HG02981 (cell line): ENCODE results near the gene SYNGR2.

Experiments
- ATAC-seq: cut with Tn5 transposase; IDR thresholded peaks from one replicate; pipeline ENCODE4 v1.9.1; 2021; ENCODE audit warnings: mild to moderate bottlenecking, moderate library complexity; ENCODE audit not compliant: unreplicated experiment

SYNGR2 gene

GRCh38 chr17:78142119-78142861 is 26.1 kb upstream of the SYNGR2 start:
- no peak for ATAC-seq

DNA sequence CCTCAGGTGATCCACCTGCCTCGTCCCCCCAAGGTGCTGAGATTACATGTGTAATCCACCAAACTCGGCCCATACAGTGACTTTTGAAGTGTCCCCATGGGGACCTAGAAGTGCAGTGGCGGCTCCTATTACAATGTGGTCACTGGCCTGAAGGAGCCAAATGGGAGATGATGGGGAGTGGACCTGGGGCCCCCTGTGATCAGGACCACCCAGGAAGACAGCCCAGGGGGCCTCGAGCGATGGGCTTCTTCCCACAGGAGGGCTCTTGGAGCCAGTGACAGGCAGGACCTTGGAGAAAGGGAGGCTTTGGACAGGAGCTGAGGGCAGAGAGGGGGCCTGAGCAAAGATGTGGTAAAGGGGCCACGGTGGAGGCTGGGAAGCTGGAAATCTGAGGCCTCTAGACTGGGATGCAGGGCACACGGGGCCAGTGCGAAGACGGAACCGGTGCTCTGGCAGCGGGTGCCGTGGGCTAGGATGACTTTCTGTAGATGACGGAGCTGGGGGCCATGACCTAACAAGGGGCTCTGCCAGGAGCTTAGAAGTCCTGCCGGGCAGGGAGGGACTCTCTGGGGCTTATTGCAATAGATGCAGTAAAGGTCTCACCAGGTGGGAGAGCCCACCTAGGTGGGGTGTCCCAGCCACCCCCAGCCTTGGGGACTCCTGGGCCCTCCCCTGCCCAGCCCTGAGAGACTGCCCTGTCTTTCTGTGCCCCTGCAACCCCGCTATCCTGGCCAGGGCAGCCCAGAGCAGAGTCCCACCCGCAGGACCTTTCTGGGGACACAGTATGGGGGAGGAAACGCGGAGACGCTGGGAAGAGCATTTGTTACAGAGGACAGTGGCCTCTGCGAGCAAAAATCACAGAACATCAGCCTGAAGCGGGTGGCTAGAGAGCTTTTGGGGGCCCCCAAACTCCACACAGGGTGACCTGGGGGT is 24.9 kb upstream of the SYNGR2 start:
- no peak for ATAC-seq

DNA sequence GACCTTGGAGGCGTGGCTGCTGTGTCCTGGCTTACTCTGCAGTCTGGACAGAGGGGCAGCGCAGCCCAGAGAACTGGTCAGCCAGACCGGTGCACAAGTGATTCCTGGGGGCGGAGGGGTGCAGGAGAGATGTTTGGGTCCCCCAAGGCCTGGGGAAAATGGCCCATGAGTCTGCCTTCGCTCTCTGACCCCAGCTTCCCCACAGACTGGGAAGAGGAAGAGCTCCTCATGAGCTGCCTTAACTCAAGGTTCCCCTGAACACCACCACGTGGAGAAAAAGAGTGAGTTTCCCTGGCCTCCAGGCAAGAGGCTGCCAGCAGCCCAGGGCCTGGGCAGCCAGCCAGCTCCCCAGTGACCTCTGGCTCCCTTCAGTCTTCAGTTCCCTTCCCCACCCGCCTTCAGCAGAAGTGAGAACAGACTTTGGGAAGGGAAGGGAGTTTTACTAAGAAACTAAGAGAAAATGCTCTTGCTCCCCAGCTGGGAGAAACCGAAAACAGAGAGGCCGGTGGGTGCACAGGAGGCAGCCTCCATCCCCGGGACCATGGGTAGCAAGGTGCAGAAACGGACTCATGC is 24.1 kb upstream of the SYNGR2 start:
- ATAC-seq: no peak

DNA sequence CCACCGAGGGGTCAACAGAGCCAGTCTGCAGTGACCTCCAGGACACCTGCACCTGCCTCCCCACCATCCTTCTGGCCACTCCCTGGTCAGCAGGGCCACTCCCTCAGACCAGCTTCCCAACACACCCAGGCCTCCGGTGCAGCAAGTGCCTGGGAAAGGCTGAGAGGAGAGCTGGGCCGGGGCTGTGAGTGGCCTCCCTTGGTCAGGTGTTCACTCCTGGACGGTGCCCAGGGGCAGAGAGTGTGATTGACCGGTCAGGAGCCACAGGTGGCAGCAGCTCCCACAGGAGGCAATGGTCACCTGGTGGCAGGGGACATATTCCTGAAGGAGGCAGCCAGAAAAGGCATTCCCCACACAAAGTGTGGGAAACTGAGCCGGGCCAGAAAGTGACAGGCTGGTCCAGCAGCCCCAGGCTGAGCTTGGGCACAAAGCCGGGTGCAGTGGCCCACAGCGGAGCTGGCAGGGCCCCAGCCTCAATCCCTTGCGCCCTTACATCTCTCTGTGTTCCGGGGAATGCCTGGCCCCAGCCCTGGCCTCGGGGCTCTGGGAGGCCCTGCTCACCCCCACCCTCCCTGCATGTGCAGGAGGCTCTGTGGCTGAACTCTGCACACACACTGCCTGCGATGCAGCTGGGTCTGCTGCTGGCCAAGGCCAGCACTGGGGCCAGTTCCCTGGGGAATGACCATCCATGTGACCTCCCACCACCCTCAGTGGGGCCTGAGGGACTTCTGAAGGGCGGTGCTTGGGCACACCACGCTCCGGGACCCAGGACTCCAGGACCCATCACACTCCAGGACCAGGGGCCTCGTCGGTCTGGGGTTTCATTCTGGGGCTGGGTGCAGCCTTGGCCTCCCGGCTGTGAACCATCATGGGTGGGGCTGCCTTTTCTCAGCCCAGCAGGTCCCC is 23.4 kb upstream of the SYNGR2 start:
- no peak for ATAC-seq

DNA sequence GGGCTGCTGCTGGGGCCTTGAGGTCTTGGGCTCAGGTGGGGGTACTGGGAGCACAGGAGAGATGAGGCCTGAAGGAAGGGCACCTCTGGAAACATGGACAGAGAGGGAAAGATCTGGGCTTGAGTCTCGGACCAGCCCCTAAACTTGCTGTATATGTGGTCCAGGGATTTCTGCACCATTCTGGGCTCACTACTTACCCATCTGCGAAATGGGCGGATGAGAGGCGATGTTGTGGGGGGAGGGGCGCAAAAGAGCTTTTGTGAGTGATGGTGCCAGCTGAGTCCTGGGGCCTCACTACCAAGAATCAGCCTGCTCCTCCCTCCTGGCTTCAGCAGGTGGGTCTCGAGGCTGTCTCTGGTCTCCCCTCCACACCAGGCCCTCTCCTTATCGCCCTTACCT is 21.9 kb upstream of the SYNGR2 start:
- no peak for ATAC-seq

DNA sequence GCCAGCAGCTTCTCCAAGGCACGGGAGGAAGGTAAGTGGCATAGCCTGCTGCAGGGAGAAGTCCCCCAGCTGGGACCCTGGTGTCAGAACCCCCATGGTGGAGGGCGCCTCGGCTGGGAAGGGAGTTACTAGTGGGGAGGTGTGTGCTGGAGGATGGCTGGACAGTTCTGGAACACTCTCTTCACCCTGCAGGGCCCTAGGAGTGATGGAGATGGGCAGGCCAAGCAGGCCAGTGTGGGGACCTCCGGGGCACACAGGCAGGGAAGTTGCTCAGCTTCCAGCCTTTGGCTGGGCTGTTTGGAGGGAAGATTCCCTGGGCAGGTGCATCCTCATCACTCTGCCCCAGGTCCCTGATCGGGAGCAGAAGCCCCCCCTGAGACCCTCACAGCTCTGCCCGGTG is 21.5 kb upstream of the SYNGR2 start:
- no peak for ATAC-seq

DNA sequence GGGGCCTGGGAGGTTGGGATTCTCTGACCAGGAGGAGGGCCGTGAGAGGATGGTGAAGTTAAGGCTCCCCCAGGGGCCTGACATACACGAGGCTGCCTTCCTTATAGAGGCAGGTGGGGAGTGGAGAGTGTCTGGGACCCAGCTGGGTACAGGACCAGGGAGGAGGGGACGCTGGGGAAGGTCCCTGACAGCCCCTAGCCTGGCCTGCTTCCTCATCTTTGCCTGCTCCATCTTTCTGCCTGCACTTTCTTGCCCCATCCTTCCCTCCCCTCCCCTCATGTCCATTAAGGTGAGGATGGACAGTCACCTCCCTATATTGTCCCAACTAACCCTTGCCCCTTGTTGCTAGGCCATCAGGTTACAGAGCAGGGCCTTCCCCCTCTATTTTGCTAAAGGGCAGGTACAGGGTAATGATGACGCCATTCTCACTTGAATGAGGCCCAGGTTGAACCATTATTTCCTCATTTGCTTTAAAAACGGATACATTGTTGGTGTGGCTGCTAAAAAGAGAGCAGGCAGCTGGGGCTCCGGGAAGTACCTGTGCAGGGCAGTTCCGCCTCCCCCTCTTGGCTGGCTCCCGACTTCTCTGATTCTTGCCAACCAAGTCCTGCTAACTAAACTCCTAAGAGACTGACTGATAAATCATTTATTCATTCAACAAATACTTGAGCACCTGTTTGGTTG is 20.9 kb upstream of the SYNGR2 start:
- peak; percentile 36 for ATAC-seq

DNA sequence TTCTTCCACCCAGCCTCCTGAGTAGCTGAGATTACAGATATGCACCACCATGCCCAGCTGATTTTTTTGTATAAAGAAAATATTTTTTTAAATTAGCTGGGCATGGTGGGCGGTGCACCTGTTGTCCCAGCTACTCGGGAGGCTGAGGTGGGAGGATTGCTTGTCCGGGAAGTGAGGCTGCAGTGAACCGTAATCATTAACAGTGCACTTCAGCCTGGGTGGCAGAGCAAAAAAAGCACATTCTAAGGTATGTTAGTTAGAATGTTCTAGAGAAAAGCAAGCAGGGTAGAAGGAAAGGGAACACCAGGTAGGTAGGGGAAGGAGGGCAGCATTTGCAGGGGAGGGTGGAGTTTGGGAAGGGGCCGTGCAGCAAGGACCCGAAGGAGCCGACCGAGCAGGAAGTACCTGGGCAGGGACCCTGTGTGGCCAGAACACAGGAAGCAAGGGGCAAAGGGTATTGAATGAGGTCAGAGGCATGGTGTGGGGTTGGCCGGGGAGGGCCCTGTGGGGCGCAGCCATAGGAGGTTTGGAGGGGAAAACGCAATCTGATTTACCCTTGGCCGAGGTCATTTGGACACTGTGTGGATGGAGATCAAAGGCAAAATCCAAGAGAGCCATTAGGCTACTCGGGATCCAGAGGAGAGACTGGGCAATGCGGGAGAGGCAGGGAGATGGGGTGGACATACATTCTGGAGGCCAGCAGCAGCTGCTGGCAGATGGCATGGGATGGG is 19.9 kb upstream of the SYNGR2 start:
- no peak for ATAC-seq

GRCh38 chr17:78151514-78152008 is 16.8 kb upstream of the SYNGR2 start:
- ATAC-seq: no peak

- peak; percentile 62 for ATAC-seq
Observed at GRCh38 chr17:78154903-78155811, 13.2 kb upstream of the SYNGR2 start.

DNA sequence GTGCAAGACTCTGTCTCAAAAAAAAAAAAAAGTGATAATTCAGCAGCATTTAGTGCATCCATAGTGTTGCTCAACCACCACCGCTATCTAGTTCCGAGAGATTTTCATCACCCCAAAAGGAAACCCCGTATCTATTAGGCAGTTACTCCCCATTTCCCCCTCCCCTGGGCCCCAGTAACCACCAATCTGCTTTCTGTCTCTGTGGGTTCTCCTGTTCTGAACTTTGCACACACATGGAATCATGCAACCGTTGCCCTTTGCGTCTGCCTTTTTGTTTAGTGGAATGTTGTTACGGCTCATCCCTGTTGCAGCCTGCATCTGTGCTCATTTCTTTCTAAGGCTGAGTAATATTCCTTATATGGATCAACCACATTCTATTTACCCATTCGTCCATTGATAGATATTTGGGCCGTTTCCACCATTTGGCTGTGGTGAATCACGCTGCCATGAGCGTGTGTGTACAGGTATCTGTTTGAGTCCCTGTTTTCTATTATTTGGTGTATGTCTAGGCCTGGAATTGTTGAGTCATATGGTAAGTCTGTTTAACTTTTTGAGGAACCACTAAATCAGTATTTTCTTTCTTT is 8.7 kb upstream of the SYNGR2 start:
- no peak for ATAC-seq

DNA sequence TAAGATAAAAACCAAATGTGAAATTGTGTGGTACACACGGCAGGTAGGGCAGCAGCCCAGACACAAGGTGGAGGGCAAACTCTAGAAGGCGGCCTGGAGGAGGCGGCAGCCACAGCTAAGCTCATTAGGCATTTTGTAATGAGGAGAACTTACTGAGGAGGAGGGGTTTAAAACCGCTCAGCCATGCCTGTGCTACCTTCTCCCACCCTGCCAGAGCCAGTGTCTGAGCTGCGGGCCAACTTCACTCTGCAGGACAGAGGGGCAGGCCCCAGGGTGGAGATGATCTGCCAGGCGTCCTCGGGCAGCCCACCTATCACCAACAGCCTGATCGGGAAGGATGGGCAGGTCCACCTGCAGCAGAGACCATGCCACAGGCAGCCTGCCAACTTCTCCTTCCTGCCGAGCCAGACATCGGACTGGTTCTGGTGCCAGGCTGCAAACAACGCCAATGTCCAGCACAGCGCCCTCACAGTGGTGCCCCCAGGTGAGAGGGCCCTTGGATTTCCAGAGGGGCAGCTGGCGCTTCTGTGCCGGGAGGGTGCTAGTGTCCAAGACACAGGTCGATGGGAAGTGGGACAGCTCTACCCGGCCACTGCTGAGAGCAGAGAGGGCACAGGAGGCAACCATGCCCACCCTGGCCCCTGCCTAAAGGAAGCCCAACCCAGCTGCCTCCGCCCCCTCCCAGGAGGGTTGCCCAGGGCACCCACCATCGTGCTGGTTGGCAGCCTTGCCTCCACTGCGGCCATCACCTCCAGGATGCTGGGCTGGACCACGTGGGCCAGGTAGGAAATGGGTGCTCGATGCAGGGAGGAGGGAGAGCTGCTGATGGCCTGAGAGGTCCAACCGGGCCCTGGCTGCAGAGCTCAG is 4.3 kb upstream of the SYNGR2 start:
- no peak for ATAC-seq

- no peak for ATAC-seq
Observed at GRCh38 chr17:78164748-78165607, 3.4 kb upstream of the SYNGR2 start.

GRCh38 chr17:78166416-78166815 is 2.0 kb upstream of the SYNGR2 start:
- ATAC-seq: no peak

GRCh38 chr17:78168903-78169793 is 767 bp downstream of the SYNGR2 start:
- ATAC-seq: peak; percentile 26
